ENCODE data around the gene NEDD8. TPM values are rescaled to one million over a fixed set of nuclear protein-coding genes. Genes with fewer than 3 reads are reported as not detected.

NEDD8 gene
- total RNA-seq, 2 experiments from 2014 or later, result 172 to 196 TPM

Other genes starting within 250 kb of the NEDD8 start
- 10 to 100 TPM; 26.2 to 26.3 TPM for gene DHRS4L2, start 243.4 kb downstream of the NEDD8 start, total RNA-seq
- gene CARMIL3, start 180.4 kb downstream of the NEDD8 start, total RNA-seq, result under 1 TPM; 0.48 to 0.99 TPM
- not detected for gene CPNE6, start 160.8 kb downstream of the NEDD8 start, total RNA-seq
- gene PCK2, start 138.1 kb downstream of the NEDD8 start, total RNA-seq, result 100 to 1,000 TPM; 117 TPM
- gene DCAF11, start 117.6 kb downstream of the NEDD8 start, total RNA-seq, result 10 to 100 TPM; 79.4 to 84.0 TPM
- gene NRL, start 117.4 kb downstream of the NEDD8 start, total RNA-seq, result 1 to 10 TPM; 1.7 to 1.9 TPM
- under 1 TPM; 0.19 to 0.30 TPM for gene FITM1, start 101.7 kb downstream of the NEDD8 start, total RNA-seq
- gene PSME1, start 96.2 kb downstream of the NEDD8 start, total RNA-seq, result 100 to 1,000 TPM; 406 to 416 TPM
- 10 to 100 TPM; 38.4 to 38.9 TPM for gene EMC9, start 90.8 kb downstream of the NEDD8 start, total RNA-seq
- 100 to 1,000 TPM; 392 to 404 TPM for gene PSME2, start 85.8 kb downstream of the NEDD8 start, total RNA-seq
- gene RNF31, start 84.9 kb downstream of the NEDD8 start, total RNA-seq, result 10 to 100 TPM; 51.1 to 53.8 TPM
- 100 to 1,000 TPM; 202 to 212 TPM for gene IRF9, start 71.1 kb downstream of the NEDD8 start, total RNA-seq
- gene REC8, start 60.3 kb downstream of the NEDD8 start, total RNA-seq, result 10 to 100 TPM; 19.3 to 22.3 TPM
- 10 to 100 TPM; 64.2 to 74.5 TPM for gene IPO4, start 43.6 kb downstream of the NEDD8 start, total RNA-seq
- gene TM9SF1, start 36.9 kb downstream of the NEDD8 start, total RNA-seq, result 10 to 100 TPM; 14.7 to 15.1 TPM
- gene TSSK4, start 26.7 kb downstream of the NEDD8 start, total RNA-seq, result not detected
- 10 to 100 TPM; 65.2 to 66.5 TPM for gene CHMP4A, start 18.9 kb downstream of the NEDD8 start, total RNA-seq
- 10 to 100 TPM; 10.2 to 13.6 TPM for gene MDP1, start 16.3 kb downstream of the NEDD8 start, total RNA-seq
- 10 to 100 TPM; 60.5 to 63.7 TPM for gene GMPR2, start 562 bp upstream of the NEDD8 start, total RNA-seq
- 100 to 1,000 TPM; 117 to 128 TPM for gene TINF2, start 10.3 kb upstream of the NEDD8 start, total RNA-seq
- gene TGM1, start 30.8 kb upstream of the NEDD8 start, total RNA-seq, result 10 to 100 TPM; 13.5 to 13.8 TPM
- 10 to 100 TPM; 74.9 to 76.2 TPM for gene RABGGTA, start 39.2 kb upstream of the NEDD8 start, total RNA-seq
- 10 to 100 TPM; 11.8 to 13.8 TPM for gene DHRS1, start 67.4 kb upstream of the NEDD8 start, total RNA-seq
- gene NOP9, start 67.5 kb upstream of the NEDD8 start, total RNA-seq, result 10 to 100 TPM; 24.8 to 26.4 TPM
- 10 to 100 TPM; 10.9 to 15.1 TPM for gene CIDEB, start 75.6 kb upstream of the NEDD8 start, total RNA-seq
- 10 to 100 TPM; 12.2 to 12.8 TPM for gene LTB4R2, start 77.8 kb upstream of the NEDD8 start, total RNA-seq
- 10 to 100 TPM; 10.6 to 11.4 TPM for gene LTB4R, start 79.1 kb upstream of the NEDD8 start, total RNA-seq
- gene ADCY4, start 102.7 kb upstream of the NEDD8 start, total RNA-seq, result 1 to 10 TPM; 1.6 to 2.4 TPM
- gene RIPK3, start 107.6 kb upstream of the NEDD8 start, total RNA-seq, result 1 to 10 TPM; 5.9 to 7.6 TPM
- gene NFATC4, start 135.8 kb upstream of the NEDD8 start, total RNA-seq, result under 1 TPM in 1 of 2 experiments, not detected in 1; 0.15 TPM
- under 1 TPM in 1 of 2 experiments, not detected in 1; 0.02 TPM for gene NYNRIN, start 166.6 kb upstream of the NEDD8 start, total RNA-seq
- 1 to 10 TPM; 7.7 to 8.6 TPM for gene CBLN3, start 197.3 kb upstream of the NEDD8 start, total RNA-seq
- 10 to 100 TPM; 59.8 to 62.5 TPM for gene KHNYN, start 197.6 kb upstream of the NEDD8 start, total RNA-seq
- gene SDR39U1, start 210.4 kb upstream of the NEDD8 start, total RNA-seq, result 10 to 100 TPM; 70.5 to 72.4 TPM

All from activated naive CD4-positive, alpha-beta T cell treated with anti-CD3 and anti-CD28 coated beads for 36 hours (primary cell).